DND-41 (cell line): Measurements from ENCODE around the gene C4orf36.

Experiments used
- ATAC-seq: fragments of 200-7000 bp; cut with Tn5 transposase; 3 replicates; pipeline ENCODE4 v1.9.1; 2021; ENCODE audit warnings: low read depth; ENCODE audit not compliant: insufficient read depth
- DNase-seq: peaks from one replicate; pipeline ENCODE4 v3.0.0-alpha.2; 2020
- H2AFZ ChIP-seq: 2 replicates; pipeline ENCODE4 v1.6.0; 2012; ENCODE audit warnings: low read depth, low read length
- H3K27ac ChIP-seq: 2 replicates; pipeline ENCODE4 v1.5.1; 2012; ENCODE audit warnings: low read length, inconsistent platforms
- H3K27me3 ChIP-seq: fragments of 200-600 bp; sonication (generic); 2 replicates; pipeline ENCODE4 v1.6.0; 2012; ENCODE audit warnings: low read length, mild to moderate bottlenecking, inconsistent platforms; ENCODE audit not compliant: insufficient read depth, poor library complexity
- H3K36me3 ChIP-seq: 2 replicates; pipeline ENCODE4 v1.5.1; 2012; ENCODE audit warnings: low read length, inconsistent platforms; ENCODE audit not compliant: insufficient read depth
- H3K4me1 ChIP-seq: 2 replicates; pipeline ENCODE4 v1.5.1; 2012; ENCODE audit warnings: mild to moderate bottlenecking, low read length; ENCODE audit not compliant: insufficient read depth
- H3K4me2 ChIP-seq: 2 replicates; pipeline ENCODE4 v1.6.0; 2012; ENCODE audit warnings: mild to moderate bottlenecking, moderate library complexity, low read length, inconsistent platforms; ENCODE audit not compliant: insufficient read depth
- H3K4me3 ChIP-seq, 2 experiments: fragments of 200-600 bp in 1 of 2; shearing (Covaris generic) in 1 of 2; 2 replicates each; pipeline ENCODE4 v1.5.1; 2012 to 2016; ENCODE audit warnings: inconsistent platforms in 2 of 2, low read length in 2 of 2, mild to moderate bottlenecking in 2 of 2, low read depth in 1 of 2, moderate library complexity in 1 of 2
- H3K79me2 ChIP-seq: 2 replicates; pipeline ENCODE4 v1.6.0; 2012; ENCODE audit warnings: low read length, inconsistent platforms; ENCODE audit not compliant: insufficient read depth
- H3K9ac ChIP-seq: 2 replicates; pipeline ENCODE4 v1.6.0; 2012; ENCODE audit warnings: low read depth, mild to moderate bottlenecking, inconsistent platforms, low read length, moderate library complexity
- H3K9me3 ChIP-seq: 2 replicates; pipeline ENCODE4 v1.5.1; 2012; ENCODE audit warnings: low read length, moderate library complexity, mild to moderate bottlenecking, inconsistent platforms; ENCODE audit not compliant: insufficient read depth, severe bottlenecking
- H4K20me1 ChIP-seq: 2 replicates; pipeline ENCODE4 v1.6.0; 2012; ENCODE audit warnings: low read length; ENCODE audit not compliant: insufficient read depth
- CTCF ChIP-seq: IDR thresholded peaks from 2 replicates; pipeline ENCODE4 v1.5.1; 2012; ENCODE audit warnings: borderline replicate concordance, low read length, moderate library complexity, mild to moderate bottlenecking; ENCODE audit not compliant: poor library complexity, severe bottlenecking; ENCODE audit errors: extremely low read depth
- EZH2 ChIP-seq: IDR thresholded peaks from 3 replicates; pipeline ENCODE4 v1.6.1; 2012; ENCODE audit warnings: borderline replicate concordance, low read depth, mild to moderate bottlenecking, moderate library complexity, low read length, inconsistent platforms; ENCODE audit not compliant: severe bottlenecking

Gene C4orf36

GRCh38 chr4:86934771-86935565 lies 42.7 kb upstream of the C4orf36 start, which contains the start of gene AFF1:
TSS of gene AFF1 (plus strand) at chr4:86935011. CDS start at chr4:86948534, 13,523 bp downstream.
- DNase-seq: peak; percentile 92
- peaks cover 58% of the 10 kb centered on the region for H3K79me2 ChIP-seq
- ATAC-seq: peak; percentile 73

GRCh38 chr4:86934147-86934770 lies 42.0 kb upstream of the C4orf36 start:
- Histone ChIP-seq H3K36me3 (no peaks in the 10 kb centered on the region; the same call in 1 of the 2 replicates), H3K4me2 (peak overlapping the region; percentile 88), H2AFZ (peak overlapping the region; percentile 89), H4K20me1 (no peaks in the 10 kb centered on the region), H3K79me2 (peaks cover 50% of the 10 kb centered on the region), H3K4me1 (peaks cover 45% of the 10 kb centered on the region), H3K27me3 (no peaks in the 10 kb centered on the region), H3K27ac (peak overlapping the region; percentile 80), H3K9me3 (no peaks in the 10 kb centered on the region), H3K4me3 (peak overlapping the region; percentile 72 to 77), H3K9ac (peak overlapping the region; percentile 94)
- peak; percentile 30 for DNase-seq
- no peak for ATAC-seq
- TF ChIP-seq EZH2 (no peak), CTCF (no peak)

More at GRCh38 chr4:86934771-86935565, 42.7 kb upstream of the C4orf36 start, which contains the start of gene AFF1:
- no peaks in the 10 kb centered on the region for H3K27me3 ChIP-seq
- H3K4me1 ChIP-seq: peaks cover 53% of the 10 kb centered on the region
- peak within 1 kb of the TSS; percentile 94 for H3K9ac ChIP-seq
- H3K4me3 ChIP-seq: peak within 1 kb of the TSS; percentile 77 to 80
- H2AFZ ChIP-seq: peak within 1 kb of the TSS; percentile 89
- H3K36me3 ChIP-seq: no peaks in the 10 kb centered on the region; the same call in 1 of the 2 replicates
- no peaks in the 10 kb centered on the region for H4K20me1 ChIP-seq
- TF ChIP-seq CTCF (peak; percentile 57), EZH2 (no peak)
- H3K4me2 ChIP-seq: peak within 1 kb of the TSS; percentile 88
- H3K9me3 ChIP-seq: no peaks in the 10 kb centered on the region
- H3K27ac ChIP-seq: peak within 1 kb of the TSS; percentile 90

- Histone ChIP-seq H3K9ac (no peak overlapping the region), H3K27me3 (no peaks in the 10 kb centered on the region), H3K4me2 (no peak overlapping the region), H3K9me3 (no peaks in the 10 kb centered on the region), H3K4me3 (no peak overlapping the region), H3K79me2 (peaks cover 1% of the 10 kb centered on the region; the same call in 1 of the 2 replicates), H3K36me3 (no peaks in the 10 kb centered on the region), H4K20me1 (no peaks in the 10 kb centered on the region), H3K27ac (no peak overlapping the region), H2AFZ (no peak overlapping the region), H3K4me1 (peaks cover 6% of the 10 kb centered on the region)
- ATAC-seq (no peak), DNase-seq (no peak)
- TF ChIP-seq EZH2: no peak
- TF ChIP-seq CTCF: no peak
These were observed 36.4 kb upstream of the C4orf36 start for GRCh38 chr4:86928400-86929255.
